ENCODE measurements around the gene AWAT2.

AWAT2 gene

DNA sequence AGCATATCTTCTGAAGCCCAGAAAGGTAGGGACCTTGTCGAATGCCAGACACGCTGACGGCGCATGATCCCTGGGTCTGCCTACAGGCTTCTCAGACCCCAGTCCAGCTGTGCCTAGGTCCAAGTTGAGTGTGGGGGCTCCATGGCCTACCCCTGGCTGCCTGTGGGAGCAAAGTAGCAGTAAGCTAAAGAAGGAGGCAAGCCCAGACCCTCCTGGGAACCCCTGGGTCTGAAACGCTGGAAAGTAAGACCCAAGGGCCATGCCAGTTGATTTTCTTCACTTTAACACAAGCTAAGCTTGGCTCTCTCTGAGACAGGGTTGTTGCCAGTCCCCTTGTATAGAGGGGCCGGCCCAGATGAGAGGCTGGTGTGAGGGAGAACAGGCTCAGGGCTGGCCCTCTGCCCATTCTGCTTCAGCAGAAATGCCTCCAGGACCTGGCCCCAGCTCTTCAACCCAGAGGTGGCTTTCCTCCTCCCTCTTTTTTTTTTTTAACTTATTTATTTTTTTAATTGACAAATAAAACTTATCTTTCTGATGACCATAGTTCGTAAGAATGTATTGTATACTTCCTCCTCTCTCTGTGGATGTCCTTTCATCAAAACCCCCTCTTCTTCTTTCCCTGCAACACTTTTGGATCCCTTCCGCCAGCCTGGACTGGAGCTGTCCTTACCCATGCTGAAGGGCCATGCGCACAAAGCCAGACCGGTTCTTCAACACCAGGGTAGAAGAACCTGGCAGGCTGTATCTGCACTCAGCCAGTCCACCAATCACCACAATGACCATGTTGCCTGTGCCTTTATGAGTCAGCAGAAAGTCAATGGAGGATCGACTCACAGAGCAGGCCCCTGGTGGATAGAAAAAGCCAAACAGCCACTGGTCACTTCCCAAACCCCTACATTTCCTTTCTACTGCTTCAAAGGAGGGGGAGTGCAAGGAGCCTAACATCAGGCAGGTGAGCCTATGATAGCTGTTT lies 7.1 kb downstream of the AWAT2 start:
- DNase-seq (ENCODE audit: low read depth), result no peak

DNA sequence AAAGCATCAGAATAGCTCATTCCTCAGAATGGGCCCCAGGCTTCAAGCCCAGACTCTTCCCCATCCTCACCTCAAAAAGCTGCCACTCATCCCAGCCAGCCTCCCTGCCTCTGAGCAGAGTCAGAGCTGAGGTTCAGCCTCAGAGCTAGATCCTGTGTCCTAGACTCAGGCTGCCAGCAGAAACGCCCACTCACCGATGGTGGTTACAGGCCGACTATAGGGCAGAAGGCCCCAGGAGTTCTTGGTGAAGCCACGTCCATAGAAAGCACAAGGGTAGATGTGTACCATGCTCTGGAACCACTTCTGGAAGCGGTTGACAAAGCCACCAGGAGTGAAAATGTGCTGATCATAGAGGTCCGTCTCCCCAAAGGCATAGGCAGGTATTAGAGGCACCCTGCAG lies 7.7 kb downstream of the AWAT2 start:
- DNase-seq (ENCODE audit: low read depth), result no peak

DNA sequence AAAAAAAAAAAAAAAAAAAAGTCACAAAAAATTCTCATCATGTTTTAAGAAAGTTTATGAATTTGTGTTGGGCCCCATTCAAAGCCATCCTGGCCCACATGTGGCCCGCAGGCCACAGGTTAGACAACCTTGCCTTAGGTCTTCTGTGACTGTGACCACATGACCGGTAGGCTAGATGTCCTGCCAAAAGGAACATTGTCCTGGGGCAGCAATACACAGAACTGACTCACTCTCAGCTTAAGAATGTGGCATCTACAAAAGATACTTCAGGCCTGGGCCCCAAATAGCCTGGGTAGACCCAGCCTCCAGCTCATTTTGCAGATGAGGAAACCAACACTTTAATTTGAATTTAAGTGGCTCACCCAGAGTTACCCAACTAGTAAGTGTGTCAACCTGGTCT lies 10.0 kb downstream of the AWAT2 start:
- DNase-seq (ENCODE audit: low read depth), result no peak

DNA sequence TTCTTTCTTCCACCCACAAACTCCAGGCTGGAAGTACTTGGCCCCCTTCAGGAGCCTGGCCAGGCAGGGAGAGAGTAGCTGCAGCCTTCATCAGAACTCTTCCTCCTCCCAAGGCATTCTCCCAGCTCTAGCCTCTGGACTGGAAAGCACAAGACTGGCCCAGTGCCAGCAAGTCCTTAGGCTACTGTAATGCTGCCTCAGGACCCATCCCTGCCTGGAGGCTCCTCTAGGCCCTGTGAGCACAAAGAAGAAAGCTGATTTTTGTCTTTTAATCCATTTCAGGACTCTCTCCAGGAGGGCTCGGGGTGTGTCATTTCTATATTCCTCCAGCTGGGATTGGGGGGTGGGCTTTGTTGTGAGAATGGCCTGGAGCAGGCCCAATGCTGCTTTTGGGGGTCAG lies 10.8 kb downstream of the AWAT2 start:
- no peak for DNase-seq (ENCODE audit: low read depth)

DNA sequence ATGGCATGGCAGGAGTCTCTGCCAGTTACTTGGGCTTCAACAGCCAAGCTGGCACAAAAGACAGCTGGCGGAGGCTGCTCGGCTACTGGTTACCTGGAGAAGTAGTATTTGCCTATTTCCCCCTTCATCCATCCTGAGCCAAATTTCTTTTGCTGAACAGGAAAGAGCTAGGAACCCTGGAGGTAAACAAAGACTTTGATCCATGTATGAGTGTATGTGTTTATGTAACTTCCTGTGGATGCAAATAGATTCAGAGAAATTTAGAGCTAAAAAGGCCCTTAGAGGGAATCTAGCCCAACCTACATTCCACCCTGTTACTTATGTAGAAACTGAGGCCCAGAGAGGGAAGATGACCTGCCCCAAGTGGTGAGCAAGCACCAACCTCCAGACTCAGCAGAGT lies 11.2 kb downstream of the AWAT2 start:
- DNase-seq (ENCODE audit: low read depth), result no peak

DNA sequence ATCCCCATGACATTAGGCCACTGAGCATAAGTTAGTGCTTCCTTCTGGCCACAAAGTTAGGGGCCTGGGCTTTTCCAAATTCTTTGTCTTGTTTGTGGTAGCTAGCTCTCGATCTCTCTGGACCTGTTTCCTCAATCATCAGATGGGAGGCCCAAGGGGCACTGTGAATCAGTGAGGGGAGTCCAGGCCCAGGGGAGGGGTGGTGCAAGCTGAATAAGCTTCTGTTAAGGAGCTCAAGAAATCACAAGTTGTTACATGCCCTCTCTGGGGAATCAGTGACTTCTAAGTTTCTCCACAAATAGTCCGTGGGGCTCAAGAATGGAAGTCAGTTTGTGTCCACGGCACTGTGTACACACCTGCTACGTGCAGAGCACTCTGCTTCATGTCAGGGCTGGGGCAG lies 15.1 kb downstream of the AWAT2 start:
- no peak for DNase-seq (ENCODE audit: low read depth)

DNA sequence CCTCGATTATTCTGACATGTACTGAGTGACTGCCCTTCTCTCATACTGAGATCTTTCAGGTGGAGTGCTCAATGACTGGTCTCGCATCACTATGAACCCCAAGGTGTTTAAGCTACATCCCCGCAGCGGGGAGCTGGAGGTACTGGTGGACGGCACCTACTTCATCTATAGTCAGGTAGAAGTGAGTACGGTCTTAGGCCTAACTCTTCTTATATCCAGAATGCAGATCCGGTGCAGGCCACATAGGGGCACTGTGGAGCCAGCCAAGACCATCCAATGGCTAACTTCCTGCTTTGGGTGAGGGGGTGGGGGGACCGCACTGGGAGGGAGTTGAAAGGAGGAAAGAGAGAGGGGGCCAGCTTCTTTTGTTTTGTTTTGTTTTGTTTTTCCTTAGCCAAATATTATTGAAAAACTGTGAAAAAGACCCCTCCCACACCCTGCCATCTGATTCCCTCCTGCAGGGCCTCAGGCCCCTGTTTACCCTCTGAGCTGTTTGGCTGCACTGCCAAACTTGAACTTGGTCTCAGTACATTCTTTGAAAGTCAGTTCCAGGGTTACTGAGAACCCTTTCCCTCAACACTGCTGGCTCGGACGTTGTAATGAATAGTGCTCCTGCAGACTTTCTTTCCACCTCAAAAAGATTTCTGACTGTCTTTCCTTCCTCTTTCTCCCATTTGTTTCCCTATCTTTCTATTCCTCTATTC lies 16.2 kb downstream of the AWAT2 start:
- DNase-seq (ENCODE audit: low read depth), result no peak

DNA sequence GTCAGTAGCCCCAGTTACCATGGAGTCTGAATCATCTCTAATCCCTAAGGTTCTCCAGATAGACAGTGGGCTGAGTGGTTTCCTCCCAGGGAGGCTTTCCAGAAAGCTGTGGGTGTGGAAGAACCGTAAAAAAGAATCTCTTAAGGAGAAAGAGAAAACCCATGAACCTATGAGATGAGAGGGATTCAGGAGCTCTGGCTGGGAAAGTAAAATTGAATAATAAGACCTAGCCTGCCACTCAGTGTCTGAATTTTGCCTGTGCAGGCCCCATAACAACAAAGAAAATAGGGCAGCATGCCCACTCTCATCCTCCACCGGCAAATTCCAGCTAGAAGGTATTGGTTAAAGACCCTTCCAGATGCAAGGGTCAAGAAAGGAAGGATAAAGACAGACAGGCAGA lies 16.9 kb downstream of the AWAT2 start:
- DNase-seq (ENCODE audit: low read depth), result no peak

DNA sequence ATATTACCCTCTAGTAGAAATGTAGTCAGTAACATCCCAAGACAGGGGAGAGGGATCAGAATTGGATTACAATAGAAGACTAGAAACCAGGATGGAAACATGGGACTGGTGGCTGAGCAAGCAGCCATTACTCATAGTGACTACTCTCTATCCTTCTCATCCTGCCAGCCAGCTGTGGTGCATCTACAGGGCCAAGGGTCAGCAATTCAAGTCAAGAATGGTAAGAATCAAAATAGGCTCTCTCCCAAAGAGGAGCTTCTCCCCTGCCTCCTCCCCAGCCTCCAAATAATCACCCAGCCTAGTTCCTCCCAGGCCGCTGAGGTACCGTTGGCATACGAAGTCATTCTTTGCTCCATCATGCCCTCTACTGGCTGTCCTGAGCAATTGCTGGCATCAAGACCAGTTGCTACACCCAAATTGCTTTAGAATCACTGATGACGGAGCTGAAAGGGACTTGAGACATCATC lies 19.4 kb downstream of the AWAT2 start:
- DNase-seq (ENCODE audit: low read depth), result peak; percentile 21

DNA sequence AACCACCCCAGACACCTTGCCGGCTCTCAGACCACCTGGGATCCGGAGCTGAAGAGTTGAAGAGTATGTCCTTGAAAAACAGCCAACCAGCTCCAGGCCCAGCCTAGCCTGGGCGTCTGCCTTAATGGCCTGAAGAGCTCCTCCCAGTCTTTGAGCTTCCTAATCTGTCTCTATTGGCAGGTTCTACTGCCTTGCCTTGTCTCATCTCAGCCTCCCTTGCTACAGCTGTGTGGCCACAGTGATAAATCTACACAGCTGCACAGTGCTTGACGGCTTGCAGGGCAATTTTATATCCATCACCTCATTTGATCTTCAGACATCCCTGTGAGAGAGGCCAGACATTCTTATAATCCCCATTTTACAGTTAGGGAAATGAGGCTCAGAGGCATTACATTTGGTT lies 19.9 kb downstream of the AWAT2 start:
- no peak for DNase-seq (ENCODE audit: low read depth)

DNA sequence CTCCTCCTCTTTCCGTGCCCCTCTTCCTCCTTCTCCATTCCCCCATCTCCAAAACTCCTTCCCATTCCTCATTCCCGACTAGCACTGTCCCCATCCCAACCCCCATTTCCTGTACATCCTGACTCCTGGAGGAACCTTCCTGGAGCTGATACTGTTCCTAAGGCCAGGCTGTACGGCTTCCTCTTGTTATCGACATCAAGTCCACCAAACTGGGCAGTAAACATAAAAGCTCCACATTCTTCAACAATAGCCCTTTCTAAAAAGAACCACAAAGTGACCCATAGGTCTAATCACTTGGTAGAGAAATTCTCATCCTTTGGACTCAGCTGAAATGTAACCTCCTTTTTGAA lies 22.9 kb downstream of the AWAT2 start:
- no peak for DNase-seq (ENCODE audit: low read depth)

DNA sequence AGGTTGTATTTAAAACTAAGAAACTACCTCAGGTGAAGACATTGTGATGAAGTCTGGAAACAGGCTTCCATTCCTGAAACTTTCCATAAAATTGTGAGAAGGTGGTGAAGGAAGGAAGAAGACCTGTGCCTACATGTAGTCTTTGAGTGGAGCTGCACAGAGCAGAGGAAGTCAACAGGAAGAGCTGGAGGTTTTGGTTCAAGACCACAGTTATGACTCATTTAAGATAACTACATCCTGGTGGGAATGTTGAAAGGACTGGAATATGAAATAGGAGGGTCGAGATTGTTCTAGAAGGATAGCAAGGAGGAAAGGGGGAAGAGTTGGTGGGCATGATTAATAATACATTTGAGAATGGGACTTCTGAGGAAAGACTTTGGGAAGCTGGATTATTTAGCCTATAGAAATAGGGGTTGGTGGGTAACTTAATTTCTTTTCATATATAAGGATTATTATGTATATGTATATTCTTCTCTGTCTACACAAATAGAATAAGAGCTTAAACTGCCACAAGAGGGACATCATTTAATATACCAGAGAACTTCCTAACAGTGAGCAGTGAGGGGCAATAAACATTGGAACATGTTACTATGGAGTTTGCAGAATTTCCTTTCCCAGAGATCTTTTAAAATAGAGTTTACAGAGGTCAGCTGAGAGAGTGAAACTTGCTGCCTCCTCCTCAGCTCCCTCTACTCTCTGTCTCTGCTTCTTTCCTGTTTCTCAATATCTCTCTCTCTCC lies 23.5 kb downstream of the AWAT2 start:
- no peak for DNase-seq (ENCODE audit: low read depth)

DNA sequence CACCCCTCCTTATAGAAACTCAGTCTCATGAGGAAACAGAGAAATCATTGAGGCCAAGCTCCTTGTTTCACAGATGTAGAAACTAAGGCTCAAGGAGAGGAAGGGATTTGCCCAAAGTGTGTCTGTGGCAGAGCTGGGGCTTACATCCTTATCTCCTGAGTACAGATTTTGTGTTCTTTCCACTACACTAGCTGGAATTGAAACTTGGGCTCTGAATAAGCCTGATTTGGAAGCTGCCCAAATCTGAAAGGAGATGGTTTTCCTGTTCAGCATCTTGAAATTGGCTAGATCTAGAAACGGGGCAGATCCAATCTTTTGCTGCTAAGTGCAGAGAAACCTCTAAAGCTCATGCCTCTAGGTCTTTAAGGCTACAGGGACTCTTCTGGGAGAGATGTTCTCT lies 24.3 kb downstream of the AWAT2 start:
- no peak for DNase-seq (ENCODE audit: low read depth)

DNA sequence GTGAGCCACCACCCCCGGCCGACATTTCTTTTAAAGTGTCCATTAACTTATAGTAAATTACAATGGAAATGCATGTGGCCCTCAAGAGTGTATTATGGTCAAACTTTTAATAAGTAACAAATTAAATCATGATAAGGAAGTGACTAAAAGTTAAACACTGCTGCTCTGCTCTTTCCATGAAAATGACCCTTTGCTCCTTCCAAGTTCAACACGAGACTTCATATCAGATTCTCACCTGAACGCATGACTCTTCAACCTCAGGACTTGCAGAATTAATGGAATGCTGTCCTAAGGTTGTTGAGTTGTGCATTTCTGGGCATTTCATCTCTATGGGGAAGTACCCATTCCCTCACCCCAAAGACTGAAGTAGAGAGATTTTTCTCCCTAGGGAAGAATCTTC lies 27.1 kb downstream of the AWAT2 start:
- no peak for DNase-seq (ENCODE audit: low read depth)

DNA sequence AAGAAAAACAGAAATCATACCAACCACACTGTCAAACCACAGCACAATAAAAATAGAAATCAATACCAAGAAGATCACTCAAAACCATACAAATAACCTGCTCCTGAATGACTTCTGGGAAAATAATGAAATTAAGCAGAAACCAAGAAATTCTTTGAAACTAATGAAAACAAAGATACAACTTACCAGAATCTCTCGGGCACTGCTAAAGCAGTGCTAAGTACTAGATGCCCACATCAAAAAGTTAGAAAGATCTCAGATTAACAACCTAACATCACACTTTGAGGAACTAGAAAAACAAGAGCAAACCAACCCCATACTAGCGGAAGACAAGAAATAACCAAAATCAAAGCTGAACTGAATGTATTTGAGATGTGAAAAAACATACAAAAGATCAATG lies 33.2 kb downstream of the AWAT2 start:
- no peak for DNase-seq (ENCODE audit: low read depth)

DNA sequence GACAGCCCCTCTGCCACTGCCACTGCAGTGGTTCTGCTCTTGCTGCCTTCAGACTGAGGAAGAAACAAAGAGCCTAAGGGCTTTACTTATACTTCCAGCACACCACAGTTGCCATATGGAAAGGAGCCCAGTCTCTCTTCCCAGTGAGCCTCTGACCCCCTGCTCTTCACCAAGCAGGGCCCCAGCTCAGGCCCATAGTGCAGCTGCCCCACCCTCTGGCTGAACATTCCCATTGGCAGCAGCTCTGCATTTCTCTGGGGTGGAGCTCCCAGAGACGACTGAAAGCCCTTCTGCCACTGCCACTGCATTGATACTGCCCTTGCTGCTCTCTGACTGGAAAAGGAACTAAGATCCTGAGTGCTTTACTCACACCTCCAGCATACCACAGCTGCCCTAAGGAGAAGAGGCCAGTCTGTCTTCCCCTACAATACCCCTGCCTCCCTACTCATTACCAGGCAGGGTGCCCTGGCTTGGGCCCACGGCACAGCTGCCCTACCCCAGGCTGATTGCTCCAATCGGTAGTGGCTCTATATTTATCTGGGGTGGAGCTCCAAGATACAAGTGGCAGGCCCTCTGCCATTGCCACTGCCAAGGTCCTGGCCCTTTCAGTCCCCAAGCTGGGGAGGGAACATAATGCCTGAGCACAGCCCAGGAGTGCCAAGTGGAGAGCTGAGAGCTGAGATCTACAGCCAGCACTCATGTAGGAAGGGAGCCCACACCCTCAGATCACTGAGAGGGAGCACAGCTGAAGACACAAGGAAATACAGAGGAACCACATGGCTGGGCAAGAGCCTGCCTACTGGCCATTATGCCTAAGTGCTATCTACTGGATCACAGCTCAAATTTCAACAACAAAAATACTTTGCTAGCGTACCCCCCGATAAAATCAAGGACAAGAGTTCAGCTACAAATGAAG lies 36.0 kb downstream of the AWAT2 start:
- DNase-seq (ENCODE audit: low read depth), result no peak

DNA sequence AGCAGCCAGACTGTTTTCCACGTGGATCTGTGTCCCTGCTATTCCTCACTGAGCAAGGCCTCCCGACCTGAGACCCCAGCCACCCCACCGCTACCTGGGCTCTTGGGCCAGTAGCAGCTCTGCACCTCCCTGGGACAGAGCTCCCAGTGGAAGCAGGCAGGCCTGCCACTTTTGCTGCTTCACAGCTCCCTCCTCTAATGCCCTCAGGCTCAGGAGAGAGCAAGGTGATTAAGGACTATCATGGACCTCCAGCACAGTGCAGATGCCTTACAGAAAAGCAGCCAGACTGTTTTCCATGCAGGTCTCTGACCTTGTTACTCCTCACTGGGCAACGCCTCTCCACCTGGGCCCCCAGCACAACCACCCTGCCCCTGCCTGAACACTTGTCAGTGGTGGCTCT lies 37.0 kb downstream of the AWAT2 start:
- no peak for DNase-seq (ENCODE audit: low read depth)

DNA sequence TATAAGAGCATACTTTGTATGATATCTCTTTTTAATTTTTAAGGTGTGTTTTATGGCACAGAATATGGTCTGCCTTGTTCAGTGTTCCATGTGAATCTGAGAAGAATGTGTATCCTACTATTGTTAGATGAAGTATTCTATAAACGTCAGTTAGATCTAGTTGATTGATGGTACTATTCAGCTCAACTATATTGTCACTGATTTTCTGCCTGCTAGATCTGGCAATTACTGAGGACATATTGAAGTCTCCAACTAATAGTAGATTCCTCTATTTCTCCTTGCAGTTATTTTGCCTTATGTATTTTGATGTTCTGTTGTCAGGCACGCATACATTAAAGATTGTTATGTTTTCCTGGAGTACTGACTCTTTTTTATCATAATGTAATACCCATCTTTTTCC lies 39.8 kb downstream of the AWAT2 start:
- no peak for DNase-seq (ENCODE audit: low read depth)

DNA sequence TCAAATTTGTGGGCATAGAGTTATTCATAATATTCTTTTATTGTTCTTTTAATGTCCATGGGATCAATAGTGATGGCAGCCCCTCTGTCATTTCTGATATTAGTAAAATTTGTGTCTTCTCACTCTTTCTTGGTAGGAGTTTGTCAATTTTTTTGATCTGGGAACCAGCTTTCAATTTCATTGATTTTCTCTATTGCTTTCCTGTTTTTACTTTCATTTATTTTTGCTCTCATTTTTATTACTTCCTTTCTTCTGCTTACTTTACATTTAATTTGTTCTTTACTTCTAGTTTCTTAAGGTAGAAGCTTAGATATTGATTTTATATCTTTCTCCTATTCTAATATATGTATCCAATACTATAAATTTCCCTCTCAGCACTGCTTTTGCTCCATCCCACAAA lies 40.7 kb downstream of the AWAT2 start:
- no peak for DNase-seq (ENCODE audit: low read depth)

DNA sequence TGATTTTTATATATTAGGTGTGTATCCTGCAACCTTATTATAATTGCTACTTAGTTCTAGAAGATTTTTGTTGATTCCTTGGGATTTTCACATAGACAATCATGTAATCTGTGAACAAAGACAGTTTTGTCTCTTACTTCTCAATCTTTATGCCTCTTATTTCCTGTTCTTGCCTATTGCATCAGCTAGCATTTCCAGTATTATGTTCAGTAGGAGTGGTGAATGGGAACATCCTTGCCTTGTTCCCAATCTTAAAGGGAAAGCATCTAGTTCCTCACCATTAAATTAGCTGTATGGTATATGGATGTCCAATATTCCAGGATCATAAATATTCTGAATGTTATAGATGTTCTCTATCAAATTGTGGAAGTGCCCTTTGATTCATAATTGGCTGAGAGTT lies 41.8 kb downstream of the AWAT2 start:
- no peak for DNase-seq (ENCODE audit: low read depth)

DNA sequence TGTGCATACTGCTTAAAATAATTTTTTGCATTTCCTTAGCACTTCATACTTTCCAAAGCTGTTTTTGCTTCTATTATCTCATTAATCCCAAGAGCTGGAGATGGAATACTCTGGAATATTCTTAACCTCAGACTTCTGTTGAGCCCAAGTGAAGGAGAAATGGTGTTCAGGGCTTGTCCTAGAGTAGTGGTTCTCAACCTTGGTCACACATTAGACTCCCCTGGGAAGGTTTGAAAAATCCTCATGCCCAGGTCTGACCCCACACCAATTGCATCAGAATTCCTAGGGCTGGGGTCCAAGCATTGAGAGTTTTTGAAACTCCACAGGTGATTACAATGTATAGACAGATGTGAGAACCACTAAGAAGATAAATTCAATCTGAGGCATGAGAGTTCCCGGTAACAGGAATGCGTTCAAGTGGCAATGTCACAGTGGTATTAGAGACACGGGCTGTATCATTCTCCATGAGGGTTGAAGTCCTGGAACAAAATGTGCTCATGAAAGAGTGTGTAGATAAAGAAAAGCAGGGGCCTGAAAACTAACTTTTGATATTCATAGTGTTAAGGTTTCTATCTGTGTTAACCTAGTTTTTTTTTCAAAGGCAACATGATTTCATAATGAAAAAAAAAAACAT lies 47.9 kb downstream of the AWAT2 start:
- no peak for DNase-seq (ENCODE audit: low read depth)
